CD4-positive, alpha-beta T cell treated with Interleukin-4 for 4 hours (primary cell): Measurements from ENCODE around the gene EEF1A2.

Experiments used
- DNase-seq: peaks from one replicate; pipeline ENCODE4 v3.0.0-alpha.2; 2020

Gene EEF1A2

DNA sequence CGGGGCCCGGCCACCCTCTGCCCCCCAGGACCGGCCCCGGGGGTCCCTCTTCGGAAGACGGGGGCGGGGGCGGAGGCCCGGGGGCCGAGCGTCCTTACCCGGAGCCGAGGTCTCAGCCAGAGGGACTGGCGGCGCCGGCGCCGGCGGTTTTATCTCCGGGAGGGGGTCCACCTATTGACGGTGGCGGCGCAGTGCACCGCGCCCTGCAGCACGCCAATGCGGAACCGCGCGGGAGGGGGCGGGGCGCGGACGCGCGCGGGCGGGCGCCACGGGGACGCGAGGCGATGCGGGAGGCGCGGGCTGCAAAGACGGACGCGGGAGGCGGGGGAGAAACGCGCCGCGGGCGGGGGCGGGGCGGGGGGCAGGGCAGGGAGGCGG lies at the start of gene EEF1A2:
EEF1A2 (minus strand) TSS at position 124 of the 378 bp plus-strand sequence. CDS start 1,320 bp downstream, outside the sequence.
- peak; percentile 24 for DNase-seq

DNA sequence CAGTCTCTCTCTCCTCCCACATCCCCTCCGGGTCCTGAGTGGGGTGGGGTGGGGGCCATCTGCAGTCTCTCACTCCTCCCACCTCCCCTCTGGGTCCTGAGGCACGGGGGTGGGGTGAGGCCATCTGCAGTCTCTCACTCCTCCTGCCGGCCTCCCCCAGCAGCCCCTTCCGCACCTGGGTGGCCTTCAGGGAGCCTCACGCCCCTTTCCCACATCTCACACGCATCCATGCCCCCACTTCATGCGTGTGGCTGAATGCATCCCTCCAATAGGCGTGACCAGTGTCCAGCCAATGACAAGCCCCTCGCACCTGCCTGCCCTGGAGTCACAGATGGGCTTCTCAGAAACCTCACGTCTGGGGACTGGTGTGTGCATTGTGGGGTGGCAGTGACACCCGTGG lies 49.7 kb upstream of the EEF1A2 start:
- DNase-seq: no peak

DNA sequence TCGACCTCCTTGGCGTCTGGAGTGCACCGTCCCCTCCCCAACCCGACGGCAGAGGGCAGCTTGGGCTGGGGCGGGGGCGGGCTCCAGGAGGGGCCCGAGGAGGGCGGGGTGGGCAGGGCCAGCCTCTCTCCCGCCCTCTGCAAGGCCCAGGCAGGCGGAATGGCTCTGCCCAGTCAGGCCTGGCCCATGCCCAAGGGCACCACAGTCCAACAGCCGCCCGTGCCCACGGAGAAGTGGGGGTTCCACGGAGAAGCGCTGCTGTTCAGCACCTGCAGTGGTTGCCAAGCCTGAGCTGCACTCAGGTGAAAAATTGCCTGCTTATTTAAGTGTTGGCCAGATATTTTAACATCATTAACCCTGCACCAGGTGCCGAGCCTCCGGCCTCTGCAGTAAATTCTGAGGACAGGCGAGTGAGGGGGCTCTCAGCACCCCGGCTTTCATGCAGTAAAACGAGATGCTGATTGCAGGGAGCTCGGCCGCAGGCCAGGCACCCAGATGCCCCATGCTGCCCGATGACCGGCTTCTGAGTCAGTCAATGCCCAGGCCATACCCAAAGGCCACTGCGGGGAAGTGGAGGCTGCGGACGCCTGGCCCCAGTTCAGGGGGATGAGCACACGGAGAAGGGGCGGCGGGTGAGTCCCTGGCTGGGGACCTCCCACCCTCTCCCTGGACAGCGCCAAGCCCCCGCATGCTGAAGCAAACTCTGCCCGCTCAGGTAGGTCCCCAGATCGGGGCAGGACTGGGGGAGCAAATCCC lies 49.0 kb upstream of the EEF1A2 start, which contains the start of gene SRMS:
SRMS (minus strand) TSS at position 25 of the 756 bp plus-strand sequence. CDS start 286 bp downstream, outside the sequence.
- DNase-seq: no peak

DNA sequence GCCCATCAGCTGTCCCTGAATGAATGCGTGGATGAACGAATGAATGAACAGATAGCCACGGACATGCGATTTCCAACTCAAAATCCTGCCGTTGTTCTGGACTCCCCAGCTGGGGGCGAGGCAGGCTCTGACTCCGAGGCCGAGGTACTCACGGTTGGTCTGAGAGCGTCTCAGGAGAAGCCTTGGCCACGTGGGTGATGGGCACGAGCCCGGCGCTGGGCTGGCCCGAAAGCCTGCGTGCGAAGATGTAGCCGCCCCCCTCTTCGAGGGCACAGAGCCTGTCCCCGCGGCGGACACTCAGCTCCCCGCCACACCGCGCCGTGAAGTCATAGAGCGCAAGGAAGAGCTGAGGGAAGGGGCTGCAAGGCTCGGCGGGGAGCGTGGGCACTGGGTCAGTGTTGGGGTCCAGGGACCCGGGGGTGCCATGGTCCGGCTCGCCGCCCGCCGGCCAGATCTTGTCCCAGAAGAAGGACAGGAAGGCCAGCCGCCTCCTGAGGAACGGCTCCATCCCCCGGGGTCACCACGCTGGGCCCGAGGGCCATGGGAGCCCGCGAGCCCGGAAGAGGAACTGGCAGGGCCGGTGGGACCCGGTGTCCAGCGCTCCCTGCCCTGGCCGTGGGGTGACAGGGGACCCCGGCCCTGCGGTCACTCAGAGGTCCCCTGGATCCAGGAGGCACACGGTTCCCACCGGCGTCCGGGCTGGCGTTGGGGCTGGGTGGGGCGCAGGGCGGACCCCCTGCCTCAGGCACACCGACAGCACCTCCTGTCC lies 48.3 kb upstream of the EEF1A2 start:
- DNase-seq: no peak

DNA sequence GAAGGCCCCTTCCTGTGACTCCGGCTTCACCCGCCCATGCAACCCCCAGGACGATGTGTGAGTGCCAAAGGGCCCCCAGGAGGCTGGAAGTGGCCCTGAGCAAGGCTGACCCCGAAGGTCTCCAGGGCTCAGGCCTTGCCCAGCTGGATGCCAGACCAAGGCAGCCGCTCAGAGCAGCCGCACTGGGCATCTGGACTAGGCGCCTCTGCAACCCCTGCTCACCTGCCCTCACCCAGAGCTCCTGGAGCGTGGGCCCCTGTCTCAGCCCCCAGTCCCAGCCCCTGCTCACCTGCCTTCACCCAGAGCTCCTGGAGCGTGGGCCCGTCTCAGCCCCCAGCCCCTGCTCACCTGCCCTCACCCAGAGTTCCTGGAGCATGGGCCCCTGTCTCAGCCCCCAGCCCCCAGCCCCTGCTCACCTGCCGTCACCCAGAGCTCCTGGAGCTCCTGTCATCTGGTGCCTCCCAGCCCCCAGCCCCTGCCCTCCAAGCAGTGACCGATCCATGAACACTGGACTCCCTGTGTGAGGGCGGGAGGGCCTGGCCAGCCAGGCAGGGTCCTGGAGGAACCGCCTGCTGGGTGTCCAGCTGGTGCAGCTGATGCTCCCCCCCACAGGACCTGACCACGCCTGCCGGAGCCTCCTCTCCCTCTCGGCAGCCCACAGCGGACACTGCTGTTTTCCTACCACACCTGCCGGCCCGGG lies 47.5 kb upstream of the EEF1A2 start:
- no peak for DNase-seq

DNA sequence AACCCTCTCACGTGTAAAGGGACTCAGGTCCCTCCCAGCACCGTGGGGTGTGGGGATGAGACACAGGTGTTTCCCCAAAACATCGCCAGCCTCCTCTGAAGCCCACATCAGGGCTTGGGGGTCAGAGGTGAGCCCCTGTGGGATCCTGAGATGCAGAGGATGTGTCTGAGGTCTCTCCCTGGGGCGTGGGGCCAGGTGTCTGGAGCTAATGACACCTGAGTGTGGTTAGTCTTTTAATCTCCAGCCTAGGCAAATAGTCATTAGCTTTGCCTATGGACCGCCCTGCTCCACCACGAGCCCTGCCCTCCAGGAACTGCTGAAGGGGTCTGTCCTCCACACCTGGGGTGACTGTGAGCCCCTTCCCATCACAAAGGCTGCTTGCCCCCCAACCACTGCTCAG lies 46.9 kb upstream of the EEF1A2 start:
- no peak for DNase-seq

DNA sequence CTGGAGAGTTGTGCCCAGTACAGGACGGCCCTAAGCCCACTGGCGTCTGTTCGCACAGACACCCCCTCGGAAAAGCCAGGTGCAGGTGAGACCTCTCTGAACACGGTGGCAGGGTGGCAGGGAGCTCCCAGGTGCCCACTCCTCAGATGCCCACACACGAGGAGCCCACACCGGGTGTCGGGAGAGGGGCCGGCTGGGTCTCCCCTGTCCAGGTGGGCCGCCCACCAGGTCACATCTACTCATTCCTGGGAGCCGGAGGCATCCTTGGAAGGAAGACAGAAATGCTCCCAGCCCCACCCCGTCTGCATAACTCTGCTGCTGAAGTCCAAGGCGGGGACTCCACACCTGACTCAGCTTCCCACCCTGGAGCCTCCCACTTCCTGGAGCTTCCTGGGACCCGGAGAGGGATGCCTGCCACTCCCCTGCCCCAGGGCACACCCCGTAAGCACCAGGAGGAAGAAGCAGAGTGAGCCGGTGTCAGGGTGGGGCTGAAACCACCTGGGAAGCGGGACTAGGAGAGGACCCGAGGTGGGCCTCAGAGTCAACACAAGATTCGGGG lies 46.2 kb upstream of the EEF1A2 start:
- no peak for DNase-seq

DNA sequence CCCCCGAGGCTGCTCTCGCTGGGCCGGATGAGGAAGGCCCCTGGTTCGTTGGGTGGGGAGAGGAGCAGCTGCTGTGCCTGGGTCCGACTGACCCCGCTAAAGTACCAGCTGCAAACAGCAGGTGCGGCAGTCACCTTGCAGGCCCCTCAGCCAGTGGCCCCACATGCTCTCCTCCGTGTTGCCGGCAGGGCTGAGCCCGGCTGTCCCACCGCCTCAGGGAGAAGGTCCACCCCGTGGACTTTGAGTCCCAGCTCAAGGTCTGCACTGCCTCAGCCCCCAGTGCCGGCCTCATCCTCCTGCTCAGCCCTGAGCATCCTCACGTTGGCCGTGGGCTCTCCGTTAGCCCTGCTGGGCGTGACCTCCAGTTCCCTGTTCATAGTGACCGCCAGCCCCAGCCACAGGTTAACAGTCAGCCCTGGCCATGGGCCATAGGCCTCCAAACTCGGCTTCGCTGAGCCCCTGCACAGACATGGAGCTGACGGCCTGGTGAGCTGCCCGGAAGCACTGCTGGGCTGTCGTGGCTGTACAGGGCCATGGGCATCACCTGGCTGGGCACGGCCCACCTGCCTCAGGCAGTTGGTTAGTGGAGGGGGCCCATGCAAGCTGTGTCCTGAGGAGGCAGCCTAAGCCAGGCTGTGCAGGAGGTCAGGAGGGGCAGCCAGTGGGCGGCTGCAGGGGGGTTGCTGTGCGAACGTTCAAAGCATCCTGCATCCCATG lies 45.5 kb upstream of the EEF1A2 start:
- no peak for DNase-seq

DNA sequence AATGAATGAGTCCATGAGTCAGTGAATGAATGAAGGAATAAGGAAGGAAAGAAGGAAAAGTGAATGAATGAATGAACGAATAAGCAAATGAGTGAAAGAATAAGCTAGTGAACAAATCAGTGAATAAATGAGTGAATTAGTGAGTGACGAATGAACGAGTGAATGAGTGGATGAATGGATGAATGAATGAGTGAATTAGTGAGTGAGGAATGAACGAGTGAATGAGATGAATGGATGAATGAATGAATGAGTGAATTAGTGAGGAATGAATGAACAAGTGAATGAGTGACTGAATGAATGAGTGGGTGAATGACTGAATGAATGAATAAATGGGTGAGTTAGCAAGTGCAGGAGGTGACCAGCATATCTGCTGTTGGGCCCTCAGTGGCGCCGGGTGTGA lies 44.9 kb upstream of the EEF1A2 start:
- DNase-seq: no peak

DNA sequence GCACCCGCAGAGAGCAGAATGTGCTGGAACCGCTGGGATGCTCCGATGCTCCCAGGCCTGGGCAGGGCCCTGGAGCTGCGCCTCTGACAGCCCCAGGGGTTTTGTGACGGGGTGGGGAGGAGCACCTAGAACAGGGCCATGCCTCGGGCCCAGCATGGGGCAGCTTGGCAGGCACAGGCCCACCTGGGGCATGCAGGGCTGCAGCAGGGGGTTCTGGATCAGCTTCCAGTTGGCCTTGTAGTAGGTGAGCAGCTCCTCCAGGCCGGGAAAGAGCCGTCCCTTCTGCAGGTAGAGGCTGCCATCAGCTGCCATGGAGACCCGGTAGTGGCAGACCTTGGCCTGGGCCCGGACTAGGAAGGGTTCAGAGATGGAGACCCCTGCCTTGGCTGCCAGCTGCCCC lies 44.2 kb upstream of the EEF1A2 start:
- no peak for DNase-seq

DNA sequence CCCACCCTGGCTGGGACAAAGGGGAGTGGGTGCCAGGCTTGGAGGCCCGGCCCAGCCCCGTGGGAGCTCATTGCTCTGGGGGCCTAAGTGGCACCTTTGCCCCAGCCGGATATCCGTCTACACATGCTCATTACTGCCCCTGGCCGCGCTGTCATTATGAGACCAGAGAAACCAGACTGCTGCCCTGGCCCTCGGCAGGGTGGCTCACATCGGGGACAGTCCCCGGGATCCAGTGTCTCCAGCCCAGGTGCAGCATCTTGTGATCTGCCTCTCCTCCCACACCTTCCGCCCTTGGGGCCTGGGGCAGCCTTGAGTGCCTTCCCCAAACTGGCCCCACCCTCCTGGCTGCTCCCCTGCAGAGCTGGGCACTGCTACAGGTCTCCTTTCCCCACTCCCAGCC lies 43.8 kb upstream of the EEF1A2 start:
- no peak for DNase-seq

DNA sequence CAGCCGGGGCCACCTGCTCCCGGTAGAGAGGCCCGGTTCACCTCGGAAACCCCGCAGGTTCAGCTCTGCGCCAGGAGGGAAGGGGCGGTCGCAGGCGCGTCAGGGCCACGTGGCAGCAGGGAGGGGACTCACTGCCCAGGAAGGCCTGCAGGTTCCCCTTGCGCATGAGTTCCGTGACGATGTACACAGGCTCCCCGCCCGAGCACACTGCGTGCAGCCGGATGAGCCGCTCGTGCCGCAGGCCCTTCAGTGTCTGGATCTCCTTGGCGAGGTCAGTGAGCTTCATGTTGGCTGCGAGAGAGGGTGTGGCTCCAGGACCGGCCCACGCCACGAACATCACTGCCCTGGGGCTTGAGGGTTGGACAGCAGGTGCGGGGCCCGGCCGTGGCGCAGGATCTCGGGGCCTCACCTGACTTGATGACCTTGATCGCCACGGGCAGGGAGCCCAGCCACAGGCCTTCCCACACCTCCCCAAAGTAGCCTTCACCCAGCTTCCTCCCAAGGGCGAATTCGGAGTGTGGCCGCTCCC lies 43.2 kb upstream of the EEF1A2 start:
- DNase-seq: no peak

DNA sequence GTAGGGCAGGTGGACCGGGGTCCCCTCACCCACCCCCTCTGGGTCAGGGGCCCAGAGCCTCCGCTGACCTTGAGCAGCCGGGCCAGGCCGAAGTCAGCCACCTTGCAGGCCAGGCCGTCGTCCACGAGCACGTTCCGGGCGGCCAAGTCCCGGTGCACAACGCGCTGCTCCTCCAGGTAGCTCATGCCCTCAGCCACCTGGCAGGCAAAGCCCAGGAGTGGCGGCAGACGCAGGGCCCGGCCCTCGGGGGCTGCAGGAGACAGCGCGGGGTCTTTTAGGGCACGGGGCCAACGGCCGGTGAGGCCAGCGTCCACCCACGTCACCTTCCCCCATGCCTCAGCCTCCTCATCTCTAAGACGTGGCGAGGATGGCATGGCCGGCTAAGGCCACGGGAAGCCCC lies 42.5 kb upstream of the EEF1A2 start:
- no peak for DNase-seq

DNA sequence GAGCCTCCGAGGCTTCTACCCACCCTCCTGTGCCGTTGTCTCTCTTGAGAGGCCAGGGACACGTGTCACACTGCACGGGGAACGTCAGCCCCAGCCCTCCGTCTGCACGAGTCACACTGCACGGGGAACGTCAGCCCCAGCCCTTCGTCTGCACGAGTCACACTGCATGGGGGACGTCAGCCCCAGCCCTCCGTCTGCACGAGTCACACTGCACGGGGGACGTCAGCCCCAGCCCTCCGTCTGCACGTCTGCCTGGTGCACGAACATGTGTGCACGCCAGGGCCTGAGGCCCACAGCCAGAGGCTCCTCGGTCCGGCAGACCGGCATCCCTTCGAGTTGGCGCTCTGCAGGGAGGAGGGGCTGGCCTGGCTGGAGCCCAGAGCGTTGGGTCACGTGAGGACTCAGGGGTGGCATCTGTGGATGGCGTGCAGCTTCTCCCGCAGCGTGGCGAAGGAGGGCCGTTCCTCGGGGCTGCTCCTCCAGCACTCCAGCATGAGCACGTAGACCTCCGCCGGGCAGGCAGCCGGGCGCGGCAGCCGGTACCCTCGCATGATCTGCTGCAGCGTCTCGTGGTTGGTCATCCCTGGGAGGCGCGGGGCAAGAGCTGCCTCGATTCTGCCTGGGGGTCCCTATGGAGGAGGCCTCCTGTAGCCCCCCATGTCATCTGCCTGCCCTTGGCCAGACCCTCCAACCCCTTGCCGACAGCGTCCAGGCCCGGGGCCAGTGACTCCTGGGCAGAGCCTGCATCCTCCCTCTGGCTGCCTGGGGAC lies 41.7 kb upstream of the EEF1A2 start:
- DNase-seq: no peak

DNA sequence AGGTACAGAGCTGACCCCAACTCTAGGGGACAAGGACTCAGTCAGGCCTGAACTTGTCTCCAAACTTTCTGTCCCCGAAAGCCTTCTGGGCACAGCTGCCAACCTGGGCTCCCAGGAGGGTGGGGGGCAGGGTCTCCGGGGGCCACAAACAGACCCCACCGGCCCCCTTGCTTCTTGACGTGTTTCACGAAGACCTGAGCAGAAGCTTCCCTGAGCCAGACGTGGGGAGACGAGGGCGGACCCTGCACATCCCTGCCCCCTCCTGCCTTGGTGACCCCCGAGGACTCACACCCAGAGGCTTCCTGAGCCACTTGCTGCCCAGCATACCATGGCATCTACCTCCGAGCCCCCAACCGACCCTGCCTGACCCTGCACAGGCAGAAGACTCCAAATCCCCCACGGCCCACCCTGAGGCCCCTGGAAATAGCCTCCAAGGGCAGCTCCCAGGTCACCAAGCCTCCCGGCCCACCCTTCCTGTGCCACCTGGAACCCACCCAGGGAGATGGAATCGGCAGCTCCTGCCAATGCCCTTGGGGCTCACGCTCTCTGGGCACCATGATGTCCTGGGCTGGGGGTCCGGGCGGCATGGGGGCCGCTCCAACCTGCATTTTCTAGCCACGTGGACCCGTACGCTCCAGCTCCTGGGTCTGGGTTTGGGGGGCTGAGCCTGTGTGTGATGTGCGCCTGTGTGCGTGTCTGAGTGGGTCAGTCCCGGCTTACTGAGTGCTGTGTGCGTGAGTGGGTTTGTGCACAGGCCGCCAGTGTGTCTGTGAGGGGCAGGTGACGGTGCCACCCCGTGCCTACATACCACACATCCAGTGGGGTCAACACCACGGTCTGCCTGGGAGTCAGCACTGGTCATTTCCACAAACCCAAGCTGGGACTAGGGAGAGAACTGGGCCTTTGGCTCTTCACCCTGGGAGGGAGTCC lies 40.8 kb upstream of the EEF1A2 start:
- no peak for DNase-seq

DNA sequence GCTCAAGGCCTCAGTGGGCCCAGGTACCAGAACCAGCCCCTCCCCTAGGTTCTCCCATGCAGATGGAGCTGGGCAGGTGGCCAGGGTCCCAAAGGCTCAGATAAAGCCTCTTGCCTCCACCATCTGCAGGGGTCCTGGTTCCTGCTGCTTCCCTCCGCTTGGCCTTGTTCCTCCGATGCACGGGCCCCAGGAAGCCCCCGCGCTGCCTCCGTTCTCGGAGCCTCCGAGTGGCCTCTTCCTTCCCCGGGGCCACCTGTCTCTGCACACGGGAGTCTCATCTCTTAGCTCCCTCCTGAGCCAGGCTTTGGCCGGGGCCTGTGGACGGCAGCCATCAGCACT lies 40.2 kb upstream of the EEF1A2 start:
- no peak for DNase-seq

DNA sequence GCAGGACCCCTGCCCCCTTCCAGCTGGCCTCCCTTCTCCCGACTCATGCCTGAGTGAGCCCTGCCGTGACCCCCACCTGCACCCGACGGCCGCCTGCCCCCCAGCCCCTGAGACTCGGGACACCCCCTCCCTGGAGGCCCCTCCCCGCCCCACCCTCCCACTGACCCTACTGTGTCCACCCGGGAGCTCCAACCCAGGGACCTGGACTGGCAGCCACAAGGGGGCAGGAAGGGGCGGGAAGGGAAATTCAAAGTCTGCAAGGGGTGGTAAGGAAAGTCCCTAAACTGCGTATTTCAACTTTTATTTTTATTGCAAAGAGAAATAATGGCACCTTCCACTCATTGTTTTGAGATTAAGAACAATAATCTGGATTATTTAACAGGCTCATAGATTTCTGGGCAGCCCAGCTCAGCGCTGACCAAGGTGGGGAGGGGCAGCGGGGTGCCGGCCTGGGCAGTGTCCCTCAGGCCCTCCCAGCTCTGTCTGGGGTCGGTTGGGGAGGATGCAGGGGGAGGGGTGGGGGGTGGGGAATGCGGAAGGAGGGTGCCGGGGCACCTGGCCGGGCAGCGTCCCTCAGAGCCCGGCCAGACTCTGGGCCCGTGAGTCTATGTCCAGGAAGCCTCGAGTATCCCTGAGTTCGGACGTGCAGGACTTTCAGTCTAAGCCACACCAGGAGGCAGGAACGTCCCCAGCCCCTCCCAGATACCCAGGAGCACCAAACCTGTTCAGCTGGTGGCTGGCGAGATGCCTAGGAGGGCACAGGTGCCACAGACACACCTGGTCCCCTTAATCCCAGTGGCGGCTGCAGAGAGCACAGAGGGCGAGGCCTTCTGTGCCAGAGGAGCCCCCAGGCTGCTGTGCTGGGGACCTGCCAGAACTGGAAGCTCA lies 39.6 kb upstream of the EEF1A2 start:
- DNase-seq: peak; percentile 43

DNA sequence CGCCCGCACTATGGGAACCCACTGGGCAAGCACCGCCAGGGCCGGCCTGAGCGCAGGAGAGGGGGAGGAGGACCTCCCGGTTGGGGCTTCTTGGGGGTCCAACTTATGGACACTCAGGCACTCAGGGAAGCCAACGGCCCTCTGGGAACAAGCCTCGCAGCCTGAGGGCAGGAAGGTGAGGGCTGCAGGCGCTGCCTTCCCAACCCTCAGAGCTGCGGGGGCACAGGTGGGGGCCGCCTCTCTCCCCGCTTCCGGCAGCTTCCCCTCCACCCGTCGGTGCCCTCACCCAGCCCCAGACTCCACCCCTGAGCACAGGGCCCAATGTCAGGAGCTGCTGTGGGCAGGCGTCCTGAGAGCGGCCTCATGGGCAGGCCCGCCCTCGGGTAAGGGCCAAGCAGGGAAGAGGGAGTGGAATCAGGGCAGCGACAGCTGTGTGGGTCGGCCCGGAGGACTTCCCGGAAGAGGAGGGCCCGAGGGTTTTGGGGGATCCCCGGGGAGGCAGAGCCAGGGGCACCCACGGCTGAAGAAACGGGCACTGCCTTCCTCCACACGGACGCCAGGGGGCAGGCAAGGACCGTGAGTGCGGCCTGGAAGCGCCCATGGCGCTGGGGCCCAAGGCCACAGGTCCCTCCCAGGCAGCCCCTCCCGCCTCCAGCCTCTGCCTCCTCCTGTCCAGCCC lies 38.8 kb upstream of the EEF1A2 start:
- peak; percentile 96 for DNase-seq

DNA sequence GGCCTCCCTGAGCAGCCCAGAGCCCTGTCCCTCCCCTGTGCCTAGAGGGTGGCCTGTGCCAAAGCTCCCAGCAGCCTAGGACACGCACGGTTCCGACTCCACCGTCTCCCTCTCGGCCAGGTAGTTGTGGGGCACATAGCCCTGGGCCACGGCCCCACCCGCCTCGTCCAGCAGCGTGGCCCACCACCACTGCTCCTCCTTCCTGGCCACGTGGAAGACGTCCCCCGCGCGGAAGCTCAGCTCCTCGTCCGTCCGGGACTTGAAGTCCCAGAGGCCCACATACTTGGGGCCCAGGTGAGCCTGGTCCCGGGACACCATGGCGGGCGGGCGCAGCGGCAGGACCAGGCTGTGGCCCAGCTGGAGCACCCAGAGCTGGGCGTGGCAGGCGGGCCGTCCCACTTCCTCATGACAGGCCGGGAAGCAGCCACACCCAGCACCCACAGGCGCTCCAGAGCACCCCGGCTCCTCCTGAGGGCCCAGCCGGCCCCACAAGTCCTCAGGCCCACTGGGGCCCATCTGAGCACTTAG lies 38.2 kb upstream of the EEF1A2 start, which contains the start of gene PTK6:
PTK6 (minus strand) TSS at position 380 of the 528 bp plus-strand sequence; CDS start at position 318, 62 bp downstream.
- DNase-seq: no peak
